ENCODE measurements around the gene SORCS2.

Gene SORCS2

DNA sequence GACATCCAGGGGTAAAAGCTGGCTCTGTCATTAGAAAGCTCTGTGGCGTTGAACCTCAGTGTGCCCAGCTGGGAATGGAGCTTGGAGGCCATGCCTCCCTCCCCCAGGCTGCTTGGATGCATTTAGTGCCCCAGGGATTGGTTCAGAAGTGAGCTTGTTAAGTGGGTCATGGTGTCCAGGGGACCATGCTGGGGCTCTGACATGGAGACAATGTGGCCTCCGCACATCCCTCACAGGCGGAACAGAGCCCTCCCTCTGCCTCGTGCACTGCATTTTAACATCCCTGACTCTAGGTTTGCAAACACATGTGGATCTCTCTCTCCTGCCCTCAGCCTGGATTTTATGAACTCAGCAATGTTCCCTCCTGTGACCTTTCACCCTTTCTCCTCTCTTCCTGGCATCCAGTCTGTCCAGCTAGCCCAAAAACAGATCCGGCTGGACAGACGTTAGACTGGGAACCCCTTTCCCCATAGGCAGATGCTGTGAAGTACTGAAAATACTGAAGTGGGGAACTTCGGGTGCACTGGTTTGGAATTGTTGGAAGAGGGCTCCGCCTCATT, 81.5 kb downstream of the SORCS2 start:
- DNase-seq, result no peak

DNA sequence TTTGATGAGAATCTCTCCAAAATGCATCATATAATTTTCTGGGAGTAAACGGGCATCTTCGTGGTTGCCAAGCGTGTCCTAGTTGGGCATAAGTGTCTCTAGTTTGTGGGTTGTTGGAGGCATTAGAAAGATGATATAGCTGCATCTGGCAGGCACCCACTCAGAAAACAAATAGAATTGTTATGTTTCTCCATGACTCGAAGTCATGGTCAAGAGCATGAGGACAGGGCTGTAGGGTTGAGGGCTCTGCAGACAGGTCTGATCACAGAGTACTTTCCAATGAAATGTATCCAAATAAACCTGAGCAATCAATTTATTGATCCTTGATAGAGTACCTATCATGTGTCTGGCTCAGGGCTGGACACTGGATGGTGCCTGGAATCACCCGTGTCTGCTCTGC, 82.7 kb downstream of the SORCS2 start:
- no peak for DNase-seq

DNA sequence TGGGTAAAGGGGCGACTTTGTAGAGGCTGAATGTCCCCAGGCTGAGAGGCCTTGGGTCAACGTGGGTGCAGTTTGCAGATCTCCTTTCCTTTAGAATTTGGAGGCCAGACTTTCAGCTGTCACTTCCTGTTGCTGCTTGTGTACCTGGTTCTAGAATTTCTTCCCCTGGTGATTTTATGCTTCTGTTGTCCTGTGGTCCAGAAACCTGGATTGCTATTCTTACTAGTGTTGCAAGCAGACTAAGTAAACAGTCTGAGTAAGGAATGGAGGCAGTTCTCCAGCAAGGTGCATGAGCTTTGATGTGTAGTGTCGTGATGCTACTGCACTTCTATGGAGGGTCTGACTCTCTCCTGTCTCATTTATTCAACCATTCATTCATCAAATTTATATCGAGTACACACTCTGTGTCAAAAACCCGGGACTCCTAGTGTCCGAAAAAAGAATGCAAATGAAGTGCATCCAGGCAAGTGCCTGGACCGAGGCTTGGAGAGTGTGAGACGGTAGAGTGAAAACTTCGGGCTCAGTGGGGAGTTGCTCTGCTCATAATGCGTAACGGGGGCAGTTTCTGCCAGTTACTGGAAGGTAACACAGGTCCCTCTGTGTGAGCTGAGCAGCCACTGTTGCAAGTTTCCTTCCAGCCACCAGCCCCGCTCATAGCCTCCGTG, 83.3 kb downstream of the SORCS2 start:
- DNase-seq, result no peak

DNA sequence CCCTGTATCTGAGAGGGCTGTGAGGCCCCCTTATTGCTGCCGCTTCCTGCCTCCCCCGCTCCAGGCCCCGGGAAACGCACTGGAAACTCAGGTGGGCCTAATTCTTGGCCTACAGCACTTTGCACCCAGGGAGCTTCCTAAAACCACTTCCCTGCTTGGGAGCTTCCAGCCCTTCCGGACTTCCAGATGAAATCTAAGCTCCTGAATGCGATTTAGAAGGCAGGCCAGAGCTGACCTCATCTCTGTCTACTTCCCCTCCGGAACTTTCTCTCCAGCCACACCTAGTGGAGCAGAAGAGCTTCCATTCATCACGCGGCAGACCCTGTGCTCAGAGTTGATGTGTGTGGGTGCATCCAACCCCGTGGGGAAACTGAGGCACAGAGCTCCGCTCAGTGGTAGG, 84.2 kb downstream of the SORCS2 start:
- DNase-seq, result no peak

DNA sequence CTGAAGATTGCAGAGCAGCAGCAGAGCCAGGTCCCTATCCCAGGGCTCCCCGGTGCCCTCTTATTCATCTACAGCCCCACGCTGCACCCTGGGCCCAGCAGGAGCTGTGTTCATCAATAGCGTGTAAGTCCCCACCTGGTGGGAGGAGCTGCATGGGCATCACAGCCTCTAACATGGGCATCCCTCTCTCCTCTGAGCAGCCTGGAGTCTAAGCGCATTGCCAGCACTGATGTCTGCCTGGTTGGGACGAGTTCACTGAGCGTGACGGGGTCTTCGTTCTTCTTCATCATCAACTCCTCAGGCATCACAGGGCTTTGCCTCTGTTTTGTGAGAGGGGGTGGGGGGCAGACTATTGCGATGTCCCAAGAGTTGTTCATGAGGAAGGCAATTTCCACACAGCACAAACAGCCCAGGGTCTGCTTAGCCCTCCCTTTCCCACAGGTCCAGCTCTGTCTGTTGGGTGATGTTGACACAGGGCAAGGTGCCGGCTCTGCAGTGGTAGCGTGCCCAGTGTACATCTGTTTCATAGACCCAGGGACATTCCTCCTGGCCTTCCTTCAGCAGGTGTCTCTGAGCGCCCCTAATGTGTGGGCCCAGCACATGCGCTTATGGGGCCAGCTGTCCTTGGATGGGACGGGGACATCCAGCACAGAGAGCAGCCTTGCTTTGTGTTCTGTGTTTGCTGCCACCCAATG, 85.9 kb downstream of the SORCS2 start:
- DNase-seq, result no peak

DNA sequence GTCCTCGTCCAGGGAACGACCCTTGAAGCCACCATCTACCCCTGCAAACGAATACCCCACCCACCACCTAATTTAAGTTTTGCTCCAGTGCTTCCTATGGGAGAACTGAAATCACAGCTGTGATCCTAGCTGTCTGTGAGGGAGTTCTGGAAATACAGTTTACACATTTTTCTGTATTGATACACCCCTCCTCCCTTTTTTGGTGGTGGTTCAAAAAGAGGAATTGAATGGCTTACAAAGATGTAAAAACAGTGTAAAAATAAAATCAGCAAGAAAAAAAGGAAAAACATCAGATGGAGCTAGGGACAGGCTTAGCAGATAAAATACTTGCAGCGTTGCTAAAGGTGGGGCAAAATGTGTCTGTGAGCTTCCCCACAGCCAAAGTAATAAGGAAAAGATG, 86.6 kb downstream of the SORCS2 start:
- DNase-seq, result no peak

DNA sequence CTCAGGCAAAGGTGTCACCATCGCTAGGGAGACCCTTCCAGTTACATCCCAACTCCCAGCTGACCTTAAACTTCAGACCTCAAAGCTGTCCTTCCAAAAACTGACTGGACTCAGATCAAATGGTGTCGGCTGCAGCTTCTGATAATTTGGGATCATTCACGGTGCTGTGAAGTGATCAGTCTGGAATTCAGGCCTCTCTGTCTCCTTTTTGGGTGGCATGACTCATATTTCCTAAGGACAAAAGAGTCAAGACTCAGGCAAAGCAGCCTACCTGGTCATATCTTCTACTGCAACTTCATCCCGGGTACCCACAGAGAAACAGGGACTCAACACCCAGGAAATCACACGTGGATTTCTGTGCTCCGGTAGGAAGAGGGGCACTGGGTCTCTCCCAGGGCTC, 87.6 kb downstream of the SORCS2 start:
- no peak for DNase-seq

DNA sequence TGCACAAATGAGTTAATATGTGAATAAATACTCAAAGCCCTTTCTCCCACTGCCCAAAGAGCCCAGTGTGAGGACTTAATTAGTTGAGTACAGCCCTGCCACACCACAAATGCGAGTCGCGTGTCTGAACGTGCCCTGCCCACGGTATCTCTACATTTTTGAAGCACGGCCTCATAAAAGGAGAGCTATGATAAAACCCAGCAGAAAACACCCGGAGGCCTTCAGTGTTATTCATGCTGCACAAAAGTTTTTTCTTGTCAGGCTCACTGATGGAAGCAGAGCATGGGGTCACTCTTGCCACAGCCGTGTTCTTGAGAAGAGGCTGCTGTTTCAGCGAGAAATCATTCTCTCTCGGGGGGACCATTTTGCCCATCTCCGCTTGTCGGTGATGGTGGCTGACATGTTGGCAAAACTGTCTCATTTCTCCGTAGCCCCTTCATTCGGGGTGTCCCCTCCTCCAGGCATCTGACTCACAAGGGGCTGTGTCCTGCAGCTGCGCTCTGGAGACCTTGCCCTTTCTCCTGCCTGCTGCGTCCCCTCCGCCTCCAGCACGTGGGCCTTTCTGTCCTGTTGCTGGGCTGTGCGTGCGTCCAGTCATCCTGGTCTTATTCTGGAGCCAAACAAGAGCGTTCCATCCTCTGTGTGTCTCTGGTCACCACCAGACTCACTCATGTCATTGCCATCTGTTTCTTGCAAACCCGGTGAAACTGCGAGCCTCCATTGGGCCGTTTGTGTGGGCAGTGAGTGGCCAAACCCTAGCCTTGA, 88.8 kb downstream of the SORCS2 start:
- no peak for DNase-seq

DNA sequence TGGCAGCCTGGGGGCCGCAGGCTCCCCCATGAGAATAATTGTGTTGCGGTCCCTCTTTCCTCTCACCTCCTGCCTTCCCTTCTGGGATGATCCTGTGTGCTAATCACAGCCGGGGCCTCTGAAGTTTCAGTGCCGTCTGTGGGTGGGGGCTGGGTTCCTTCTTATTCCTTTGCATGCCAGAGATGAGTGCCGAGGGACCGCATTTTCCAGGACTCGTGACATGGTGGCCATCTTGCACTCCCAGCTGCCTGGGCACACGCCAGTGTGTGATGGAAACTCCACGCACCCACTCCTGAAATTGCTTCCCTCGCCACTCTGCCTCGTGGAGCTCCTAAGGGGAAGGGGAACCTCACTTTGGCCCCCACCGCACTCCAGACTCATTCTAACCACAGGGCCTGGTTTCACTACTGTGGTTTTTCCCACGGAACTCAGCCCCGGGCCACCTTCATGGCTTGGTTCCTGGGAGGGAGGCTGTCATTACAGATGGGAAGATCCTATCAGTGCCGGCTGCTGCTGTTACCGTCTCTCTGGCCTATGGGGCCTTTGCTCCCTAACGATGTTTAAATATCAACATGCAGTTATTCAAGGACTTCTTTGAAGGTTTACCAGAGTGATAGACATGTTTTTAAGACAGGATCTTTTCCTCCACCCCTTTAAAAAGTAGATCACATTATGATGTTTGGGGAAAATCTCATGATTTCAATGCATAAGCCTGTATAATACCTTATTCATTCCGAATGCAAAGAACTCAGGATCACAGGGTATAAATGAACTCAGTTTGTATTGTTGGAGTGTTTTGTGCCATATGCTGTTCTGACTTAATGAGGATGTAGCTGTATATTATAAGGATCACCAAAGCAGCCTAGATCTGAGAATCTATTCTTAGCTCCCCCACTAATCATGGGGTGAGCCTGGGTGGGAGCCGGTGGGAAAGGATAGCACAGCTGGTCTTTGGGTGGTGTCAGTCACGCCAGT, 89.6 kb downstream of the SORCS2 start:
- DNase-seq, result no peak

DNA sequence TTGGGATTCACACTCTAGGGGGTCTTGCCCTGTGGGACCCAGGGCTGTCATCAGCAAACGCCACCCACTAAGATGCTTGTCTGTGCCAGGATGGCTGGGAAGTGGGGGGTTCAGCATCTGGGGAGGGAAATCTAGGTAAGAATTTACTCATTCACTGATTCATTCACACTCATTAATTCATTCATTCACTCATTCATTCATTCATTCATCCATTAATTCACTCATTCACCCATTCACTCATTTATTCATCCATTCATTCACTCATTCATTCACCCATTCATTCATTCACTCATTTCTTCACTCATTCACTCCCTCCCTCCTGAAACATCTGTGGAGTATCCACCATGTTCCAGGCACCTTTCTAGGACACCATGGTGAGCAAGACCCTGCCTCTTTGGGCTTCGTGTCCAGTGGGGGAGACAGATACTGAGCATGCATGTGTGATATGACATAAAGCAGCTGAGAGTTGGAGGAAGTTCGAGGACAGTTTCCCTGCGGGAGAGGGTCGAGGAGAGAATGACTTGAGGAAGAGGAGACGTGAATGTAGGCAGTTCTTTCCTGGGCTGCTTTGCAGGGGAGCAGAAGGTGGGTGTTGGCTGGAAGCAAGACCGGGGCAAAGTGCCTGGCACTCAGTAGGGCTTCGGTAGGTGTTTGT, 90.6 kb downstream of the SORCS2 start:
- no peak for DNase-seq

DNA sequence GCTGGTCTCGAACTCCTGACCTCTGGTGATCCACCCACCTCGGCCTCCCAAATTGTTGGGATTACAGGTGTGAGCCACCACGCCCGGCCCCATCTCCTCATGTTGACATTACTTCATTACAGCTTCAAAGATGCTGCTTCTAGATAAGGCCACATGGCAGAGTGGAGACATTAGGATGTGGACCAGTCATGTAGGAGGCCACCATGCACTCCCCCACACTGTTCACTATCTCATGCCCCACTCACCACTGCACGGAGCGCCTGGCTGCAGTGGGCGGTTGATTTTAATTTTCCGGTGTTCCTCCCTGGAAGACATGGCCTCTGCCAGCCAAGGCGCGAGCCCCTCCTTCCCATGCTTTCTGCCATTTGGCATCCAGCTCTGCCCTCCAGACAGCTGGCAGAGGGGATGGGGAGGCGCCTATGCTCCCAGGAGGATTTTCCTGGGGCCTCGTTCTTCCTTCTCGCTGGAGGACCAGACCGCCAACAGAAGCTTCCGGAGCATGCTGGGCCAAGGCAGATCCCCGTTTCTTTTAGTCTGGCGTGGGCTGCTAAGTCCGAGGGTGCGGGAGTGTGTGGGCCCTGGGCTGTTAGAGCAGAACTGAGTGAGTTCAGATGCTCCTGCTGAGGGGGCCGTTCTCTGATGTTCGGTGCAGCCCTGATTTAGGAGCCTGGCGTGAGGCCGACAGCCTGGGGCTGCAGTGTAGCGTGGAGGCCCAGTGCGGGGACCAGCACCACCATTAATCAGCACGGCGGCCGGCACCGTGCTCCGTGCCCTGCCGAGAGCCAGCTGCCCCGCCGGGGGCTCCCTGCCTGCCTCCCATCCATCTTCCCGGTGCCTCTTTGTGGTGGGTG, 93.1 kb downstream of the SORCS2 start:
- no peak for DNase-seq

DNA sequence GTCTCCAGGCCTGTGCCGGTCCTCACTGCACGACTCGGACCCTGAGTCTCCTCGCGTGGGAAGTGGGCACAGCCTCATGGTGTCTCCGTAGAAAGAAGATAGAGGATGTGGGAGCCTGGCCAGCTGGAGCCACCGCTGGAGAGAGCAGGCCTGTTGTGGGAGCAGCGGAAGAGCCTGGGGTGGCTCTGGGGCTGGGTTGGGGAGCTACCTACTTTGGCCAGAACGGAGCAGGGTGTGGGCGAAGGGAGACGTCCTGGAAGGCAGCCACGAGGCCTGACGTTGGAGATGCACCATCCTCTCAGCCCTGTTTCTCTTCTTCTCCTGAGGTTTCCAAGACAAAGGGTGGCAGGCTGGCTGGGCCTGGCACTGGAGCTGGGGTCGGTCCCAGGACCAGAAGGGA, 93.8 kb downstream of the SORCS2 start:
- DNase-seq, result no peak

DNA sequence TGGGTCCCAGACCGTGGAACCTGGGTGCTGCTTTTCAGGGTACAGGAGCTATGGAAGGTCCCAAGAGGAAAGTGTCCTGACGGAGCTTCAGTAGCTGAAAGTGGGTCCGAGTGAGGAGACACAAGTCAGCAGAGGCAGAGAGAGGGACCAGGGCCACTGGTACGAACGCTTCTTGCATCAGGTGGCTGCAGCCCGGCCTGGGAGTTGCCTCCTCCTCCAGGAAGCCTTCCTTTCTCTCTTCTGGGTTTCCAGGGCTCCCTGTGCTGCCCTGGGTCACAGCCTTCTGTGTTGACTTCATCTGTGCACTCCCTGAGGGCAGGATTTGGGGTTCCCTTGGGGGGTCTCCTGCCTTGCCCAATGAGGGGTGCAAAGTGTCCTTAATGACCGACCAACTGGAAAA, 94.5 kb downstream of the SORCS2 start:
- no peak for DNase-seq

DNA sequence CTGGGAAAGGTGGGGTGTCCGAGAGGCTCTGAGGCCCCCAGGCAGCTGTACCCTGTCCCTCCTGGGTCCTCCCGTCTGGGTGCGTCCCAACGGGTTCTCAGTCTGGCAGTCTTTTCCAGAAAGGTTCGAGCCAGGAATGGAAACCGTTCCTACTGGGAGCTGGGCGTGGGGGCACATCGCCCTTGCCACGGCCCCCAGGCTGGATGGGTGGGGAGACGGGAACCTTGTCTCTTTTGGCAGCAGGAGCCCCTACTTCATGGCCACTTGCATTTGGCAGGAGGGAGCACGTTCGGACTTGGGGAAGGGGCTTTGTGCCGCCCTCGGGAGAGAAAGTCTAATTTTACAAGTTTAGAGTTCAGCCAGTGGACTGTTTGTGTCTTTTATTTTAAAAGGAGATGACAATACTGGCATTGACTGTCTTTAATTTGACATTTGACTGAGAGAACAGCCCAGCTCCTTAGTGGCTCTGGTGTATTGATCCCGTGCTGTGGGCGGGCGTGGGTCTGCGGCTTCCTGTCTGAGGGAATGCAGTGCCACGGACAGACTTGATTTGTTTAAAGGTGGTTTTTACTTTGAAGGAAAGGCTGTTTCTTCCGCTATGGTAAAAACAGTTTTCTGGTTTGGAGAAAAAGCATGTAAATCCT, 95.1 kb downstream of the SORCS2 start:
- no peak for DNase-seq

DNA sequence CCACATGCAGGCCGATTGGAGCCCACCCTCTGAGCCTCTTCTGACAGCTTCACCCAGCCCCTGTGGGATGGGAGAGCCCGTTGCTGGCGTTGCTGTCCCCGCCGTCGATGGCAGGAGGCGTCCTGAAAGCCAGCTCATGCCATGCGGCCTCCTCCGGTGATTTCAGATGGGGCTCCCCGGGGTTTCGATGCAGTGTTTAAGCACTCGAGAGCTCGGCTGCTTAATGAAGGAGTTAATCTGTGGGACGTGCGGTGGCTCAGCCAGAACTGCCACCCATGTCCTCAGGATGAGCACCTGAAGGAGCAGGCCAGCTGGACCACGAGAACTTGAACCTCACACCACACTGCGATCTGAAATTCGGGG, 95.6 kb downstream of the SORCS2 start:
- no peak for DNase-seq

DNA sequence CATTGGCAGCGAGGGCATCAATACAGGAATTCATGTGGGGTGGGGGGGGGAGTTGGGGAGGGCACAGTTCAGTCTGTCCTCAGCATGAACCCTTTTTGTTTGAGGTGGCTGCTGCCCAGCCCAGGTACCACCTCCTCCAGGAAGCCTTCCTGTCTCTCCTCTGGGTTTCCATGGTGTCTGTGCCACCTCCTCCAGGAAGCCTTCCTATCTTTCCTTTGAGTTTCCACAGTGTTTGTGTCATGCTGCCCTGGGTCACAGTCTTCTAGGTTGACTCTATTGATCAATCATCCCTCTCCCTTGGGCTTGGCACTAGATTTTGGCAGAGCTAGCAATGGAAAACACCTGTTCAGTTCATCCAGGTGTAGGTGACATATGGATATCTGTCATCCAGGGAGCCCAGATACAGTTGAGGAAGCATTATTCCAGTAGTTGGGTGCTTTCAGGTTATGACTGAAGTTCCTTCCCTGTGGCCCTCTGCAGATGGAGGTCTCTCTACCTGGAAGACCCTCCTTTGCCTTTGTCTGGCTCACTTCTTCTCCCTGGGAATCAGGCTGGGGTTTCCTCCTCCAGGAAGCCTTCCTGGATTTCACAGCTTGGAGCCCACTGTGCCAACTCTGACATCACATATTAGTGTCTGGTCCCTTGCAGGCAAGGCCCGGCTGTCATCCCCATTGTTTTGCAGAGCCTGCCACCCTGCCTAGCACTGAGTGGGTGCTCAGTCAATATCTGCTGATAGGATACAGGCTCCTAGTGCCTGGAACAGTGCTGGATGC, 96.6 kb downstream of the SORCS2 start:
- DNase-seq, result no peak

DNA sequence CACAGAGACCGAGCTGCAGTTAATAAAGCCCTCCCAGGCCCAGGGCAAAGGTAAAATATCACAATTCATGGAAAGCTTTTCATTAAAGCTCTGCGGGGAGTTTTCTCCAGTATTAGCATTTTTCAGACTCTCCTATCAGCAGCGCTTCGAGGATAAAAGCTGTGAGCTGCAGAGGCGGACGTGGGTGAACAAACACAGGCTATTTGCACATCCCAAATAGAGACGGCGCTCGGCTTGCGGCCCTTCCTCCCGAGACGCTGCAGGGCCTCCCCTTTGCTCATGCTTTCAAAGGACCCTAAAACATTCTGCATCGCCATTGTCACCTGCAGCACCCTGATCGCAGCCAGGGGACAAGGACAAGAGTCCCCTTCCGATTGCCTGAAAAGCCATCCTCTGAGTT, 97.3 kb downstream of the SORCS2 start:
- DNase-seq, result no peak

DNA sequence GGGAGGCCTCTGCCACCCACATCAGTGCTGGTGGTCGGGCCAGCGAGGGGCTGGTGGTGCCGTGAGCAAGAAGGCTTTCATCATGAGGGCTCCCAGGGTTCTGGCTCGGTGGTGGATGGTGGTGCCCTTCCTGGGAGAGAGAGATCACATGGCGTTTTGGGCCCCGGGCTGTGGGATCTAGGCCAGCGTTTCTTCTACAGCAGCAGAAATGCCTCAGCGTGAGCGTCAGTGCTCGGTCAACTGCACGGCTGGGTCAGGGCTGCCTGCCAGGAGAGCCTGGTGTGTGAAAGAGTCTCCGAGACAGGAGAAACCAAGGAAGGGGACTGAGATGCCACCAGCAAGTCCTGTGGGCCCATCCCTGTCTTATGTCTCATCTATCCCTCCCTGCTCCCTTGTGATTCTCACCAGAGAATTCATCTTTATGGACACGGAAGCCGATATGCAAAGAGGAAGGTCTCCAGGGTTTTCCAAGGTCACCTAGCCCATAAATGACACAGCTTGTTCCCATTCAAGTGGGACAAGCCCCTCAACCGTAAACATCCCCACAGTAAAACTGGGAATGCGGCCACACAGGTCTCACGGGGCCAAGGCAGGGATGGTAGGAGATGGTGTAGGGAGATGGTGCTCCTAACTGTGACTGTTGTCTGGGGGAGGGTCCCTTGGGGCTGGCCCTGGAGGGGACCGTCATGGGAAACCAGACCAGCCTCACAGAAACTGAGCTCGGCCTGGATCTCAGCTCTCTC, 99.2 kb downstream of the SORCS2 start:
- DNase-seq, result no peak

DNA sequence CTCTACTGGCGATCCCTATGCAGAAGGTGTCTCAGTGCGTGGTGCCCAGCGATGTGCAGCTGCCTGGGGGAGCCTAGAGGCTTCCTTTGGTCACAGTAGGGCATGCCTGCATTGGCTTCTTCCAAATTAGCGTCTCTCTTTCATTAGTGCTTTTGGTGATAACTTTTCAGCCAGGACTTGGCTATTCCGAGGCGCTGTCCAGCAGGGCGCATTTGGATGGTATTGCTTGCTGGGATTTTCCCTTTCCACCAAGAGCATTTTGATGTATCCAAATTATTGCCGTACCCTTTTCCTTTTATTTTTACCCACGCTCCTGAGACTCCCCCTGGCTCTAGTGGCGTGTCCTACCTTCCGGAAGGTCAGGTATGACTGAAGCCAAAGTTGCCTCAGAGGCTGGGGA, 101.4 kb downstream of the SORCS2 start:
- DNase-seq, result no peak
